ENCODE measurements around the gene ATP9B. TPM values are rescaled to one million over a fixed set of nuclear protein-coding genes. Genes with fewer than 3 reads are reported as not detected.

ATP9B gene
- total and polyA plus RNA-seq, 10 of the 15 experiments (the other 5 are each of a cell fraction or from before 2014, with no cell fraction given): 0.74 to 20.7 (median 12.9) TPM

DNA sequence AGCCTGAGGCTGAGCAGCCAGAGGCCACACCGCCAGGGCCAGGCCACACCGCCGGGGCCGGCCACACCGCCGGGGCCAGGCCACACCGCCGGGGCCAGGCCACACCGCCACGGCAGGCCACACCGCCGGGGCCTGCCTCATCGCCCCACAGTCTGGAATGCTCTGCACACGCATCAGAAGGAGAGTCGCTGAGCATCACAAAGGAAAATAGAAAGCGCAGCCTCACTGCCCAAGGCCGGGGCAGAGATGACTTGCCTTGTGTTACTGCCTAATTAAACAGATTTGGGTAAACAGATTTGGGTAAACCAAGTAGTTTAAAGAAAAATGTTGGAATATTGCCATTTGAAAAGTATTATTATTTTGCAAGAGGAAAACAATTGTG, 316.1 kb downstream of the ATP9B start:
- intact Hi-C loops (cut with micrococcal nuclease; ENCODE audit: unreplicated experiment): no loop called here
- ChIA-PET SMC1A (ENCODE audit: uncharacterized antibody, unreplicated experiment) (interaction anchor here (0.7 kb wide), 1 partner anchor 257 kb away, joined by 3 read pairs; no protein-coding TSS in a partner anchor), POLR2A (no interaction called here), CTCF (interaction anchor here (0.8 to 1.5 kb wide), 3 partner anchors 138 to 259 kb away, joined by 3 to 4 read pairs (median 4); no protein-coding TSS in a partner anchor), RAD21 (ENCODE audit: unreplicated experiment) (interaction anchor here (0.8 to 1.2 kb wide), 2 partner anchors 11 to 254 kb away, joined by 3 to 4 read pairs; partner anchors contain the start of gene NFATC1)
- no TSS peak for BruUV-seq (replicated peaks)
- FAIRE-seq (no peak), DNase-seq (ENCODE audit: low read depth, low spot score) (no peak), ATAC-seq (no peak)
- no peak overlapping the region for H3K4me2 ChIP-seq (ENCODE audit: control insufficient read depth, insufficient read depth)
- H2AFZ ChIP-seq (ENCODE audit: control insufficient read depth, low read depth, low read length): no peak overlapping the region
- no peaks in the 10 kb centered on the region for H3K79me2 ChIP-seq (ENCODE audit: control insufficient read depth, insufficient read depth, low read length)
- in situ Hi-C loops (cut with MboI): no loop called here
- H3K4me1 ChIP-seq (ENCODE audit: control insufficient read depth, insufficient read depth, low read length): no peaks in the 10 kb centered on the region
- H3K9ac ChIP-seq (ENCODE audit: control insufficient read depth, insufficient read depth, low read length): no peak overlapping the region
- no peak overlapping the region for H3K27ac ChIP-seq (ENCODE audit: control insufficient read depth, insufficient read depth)
- H3K4me3 ChIP-seq: no peak overlapping the region
- no peaks in the 10 kb centered on the region for H4K20me1 ChIP-seq (ENCODE audit: control insufficient read depth, insufficient read depth)
- TF ChIP-seq HCFC1 (IDR thresholded peaks at IDR 0.05; ENCODE audit: low read length) (no peak), RAD21 (IDR thresholded peaks at IDR 0.05; ENCODE audit: insufficient read depth, low read depth, low read length) (no peak), SREBF1 (IDR thresholded peaks at IDR 0.05; ENCODE audit: low read length) (no peak), NR2C2 (IDR thresholded peaks at IDR 0.05; ENCODE audit: borderline replicate concordance, control insufficient read depth, insufficient read length, low read depth) (no peak), NFIC (IDR thresholded peaks at IDR 0.05; ENCODE audit: low read depth, low read length) (no peak), STAT3 (IDR thresholded peaks at IDR 0.05; ENCODE audit: low read depth, low read length) (no peak), SRF (IDR thresholded peaks at IDR 0.05; ENCODE audit: low read depth in 2 of 2, low read length in 2 of 2) (no peak), PAX8 (IDR thresholded peaks at IDR 0.05) (no peak)
- TF ChIP-seq, protein P1, sequence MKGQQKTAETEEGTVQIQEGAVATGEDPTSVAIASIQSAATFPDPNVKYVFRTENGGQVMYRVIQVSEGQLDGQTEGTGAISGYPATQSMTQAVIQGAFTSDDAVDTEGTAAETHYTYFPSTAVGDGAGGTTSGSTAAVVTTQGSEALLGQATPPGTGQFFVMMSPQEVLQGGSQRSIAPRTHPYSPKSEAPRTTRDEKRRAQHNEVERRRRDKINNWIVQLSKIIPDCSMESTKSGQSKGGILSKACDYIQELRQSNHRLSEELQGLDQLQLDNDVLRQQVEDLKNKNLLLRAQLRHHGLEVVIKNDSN (IDR thresholded peaks at IDR 0.05; ENCODE audit: borderline replicate concordance, extremely low read length, insufficient read depth, low read depth, low read length): no peak
- TF ChIP-seq, protein P2, sequence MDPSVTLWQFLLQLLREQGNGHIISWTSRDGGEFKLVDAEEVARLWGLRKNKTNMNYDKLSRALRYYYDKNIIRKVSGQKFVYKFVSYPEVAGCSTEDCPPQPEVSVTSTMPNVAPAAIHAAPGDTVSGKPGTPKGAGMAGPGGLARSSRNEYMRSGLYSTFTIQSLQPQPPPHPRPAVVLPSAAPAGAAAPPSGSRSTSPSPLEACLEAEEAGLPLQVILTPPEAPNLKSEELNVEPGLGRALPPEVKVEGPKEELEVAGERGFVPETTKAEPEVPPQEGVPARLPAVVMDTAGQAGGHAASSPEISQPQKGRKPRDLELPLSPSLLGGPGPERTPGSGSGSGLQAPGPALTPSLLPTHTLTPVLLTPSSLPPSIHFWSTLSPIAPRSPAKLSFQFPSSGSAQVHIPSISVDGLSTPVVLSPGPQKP (IDR thresholded peaks at IDR 0.05; ENCODE audit: low read depth, low read length): no peak
- no peaks in the 10 kb centered on the region for H3K9me3 ChIP-seq (replicated peaks; ENCODE audit: control insufficient read depth, insufficient read depth, low read length)
- H3K27me3 ChIP-seq (replicated peaks in 1 of 2; ENCODE audit: control insufficient read depth in 2 of 2, insufficient read depth in 2 of 2, low read length in 1 of 2): no peaks in the 10 kb centered on the region
- 81% methylated on average over 15 of the region's 17 CpGs for WGBS (ENCODE audit: insufficient coverage, insufficient replicate concordance, low lambda C conversion rate, missing lambda C conversion rate)
- 0 out of 4 replicates have a peak, but pooled peaks cover 0 to under 1% of the 10 kb centered on the region in 2 experiments for H3K36me3 ChIP-seq (ENCODE audit: control insufficient read depth in 2 of 2, insufficient read depth in 2 of 2, low read length in 1 of 2)
